ENCODE data around the gene ANAPC10. TPM values are rescaled to one million over a fixed set of nuclear protein-coding genes. Genes with fewer than 3 reads are reported as not detected.

ANAPC10 gene
- total RNA-seq, 6 donors from 2014 or later: 8.7 to 50.6 (median 27.8) TPM

DNA sequence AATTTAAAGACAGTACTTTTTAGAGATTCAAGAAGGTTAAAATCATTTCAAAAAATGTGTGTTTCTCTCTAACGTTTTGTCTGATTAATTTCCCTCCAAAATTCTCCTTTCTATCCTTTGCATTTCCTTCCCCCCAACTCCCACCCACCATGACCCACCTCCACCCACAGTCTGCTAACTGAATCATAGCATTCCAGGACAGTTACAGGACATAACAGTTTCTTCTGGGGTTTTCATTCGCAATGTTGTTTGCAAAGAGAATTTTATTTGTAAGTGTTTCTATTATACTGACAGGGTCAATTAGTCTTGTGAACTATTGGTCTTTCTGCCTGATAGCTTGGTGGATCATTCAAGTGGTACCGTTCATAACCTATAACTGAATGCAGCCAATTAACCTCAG lies 53.7 kb downstream of the ANAPC10 start:
- no peak overlapping the region for H3K4me3 ChIP-seq
- H3K4me1 ChIP-seq: no peaks in the 10 kb centered on the region
- DNase-seq: no peak
- no peak overlapping the region for H3K27ac ChIP-seq
- H3K36me3 ChIP-seq: no peaks in the 10 kb centered on the region
- WGBS, 2 donors: 75 to 82% methylated on average over 3 of the region's 3 CpGs
- H3K9me3 ChIP-seq: no peaks in the 10 kb centered on the region
- no peaks in the 10 kb centered on the region for H3K27me3 ChIP-seq
- TF ChIP-seq POLR2AphosphoS5 (IDR thresholded peaks at IDR 0.05) (no peak), POLR2A (IDR thresholded peaks at IDR 0.05) (no peak), EP300 (IDR thresholded peaks at IDR 0.05) (no peak), CTCF (IDR thresholded peaks at IDR 0.05) (no peak)
- no peak for ATAC-seq (ENCODE audit: low FRiP score in 2 of 2)

DNA sequence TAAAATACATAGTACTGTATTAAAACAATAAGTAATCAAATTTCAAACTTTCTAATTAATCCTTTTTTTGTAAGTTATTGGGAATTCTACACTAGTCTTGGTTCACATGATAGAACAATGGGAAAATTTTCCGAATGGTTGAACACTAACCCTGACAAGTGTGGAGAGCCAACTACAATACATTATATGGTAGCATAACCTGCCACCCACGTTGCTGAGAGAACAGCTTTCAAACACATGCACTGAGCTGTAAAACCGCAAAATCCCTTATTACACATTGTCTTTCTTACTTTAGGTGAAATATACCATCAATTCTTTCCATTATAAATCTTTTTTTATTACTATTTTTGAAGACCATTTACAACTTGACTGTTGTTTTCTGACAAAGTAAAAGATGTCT lies 54.7 kb downstream of the ANAPC10 start:
- ATAC-seq (ENCODE audit: low FRiP score in 2 of 2): no peak
- no peak for DNase-seq
- no peak overlapping the region for H3K27ac ChIP-seq
- TF ChIP-seq POLR2A (IDR thresholded peaks at IDR 0.05) (no peak), POLR2AphosphoS5 (IDR thresholded peaks at IDR 0.05) (no peak), EP300 (IDR thresholded peaks at IDR 0.05) (no peak)
- H3K9me3 ChIP-seq: no peaks in the 10 kb centered on the region
- WGBS, 2 donors: 75 to 85% methylated on average over 3 of the region's 3 CpGs
- no peak overlapping the region for H3K4me3 ChIP-seq
- H3K4me1 ChIP-seq: no peaks in the 10 kb centered on the region
- no peaks in the 10 kb centered on the region for H3K27me3 ChIP-seq
- H3K36me3 ChIP-seq: no peaks in the 10 kb centered on the region

- DNase-seq (no peak), ATAC-seq (ENCODE audit: low FRiP score in 2 of 2) (no peak)
- Histone ChIP-seq H3K36me3 (no peaks in the 10 kb centered on the region), H3K9me3 (no peaks in the 10 kb centered on the region), H3K27ac (no peak overlapping the region), H3K4me3 (no peak overlapping the region), H3K4me1 (no peaks in the 10 kb centered on the region), H3K27me3 (no peaks in the 10 kb centered on the region)
- TF ChIP-seq CTCF (IDR thresholded peaks at IDR 0.05) (no peak), POLR2A (IDR thresholded peaks at IDR 0.05) (no peak), EP300 (IDR thresholded peaks at IDR 0.05) (no peak), POLR2AphosphoS5 (IDR thresholded peaks at IDR 0.05) (no peak)
- WGBS, 2 donors: 89 to 91% methylated on average over 3 of the region's 3 CpGs
These were observed 55.3 kb downstream of the ANAPC10 start for GRCh38 chr4:145042601-145043285.

DNA sequence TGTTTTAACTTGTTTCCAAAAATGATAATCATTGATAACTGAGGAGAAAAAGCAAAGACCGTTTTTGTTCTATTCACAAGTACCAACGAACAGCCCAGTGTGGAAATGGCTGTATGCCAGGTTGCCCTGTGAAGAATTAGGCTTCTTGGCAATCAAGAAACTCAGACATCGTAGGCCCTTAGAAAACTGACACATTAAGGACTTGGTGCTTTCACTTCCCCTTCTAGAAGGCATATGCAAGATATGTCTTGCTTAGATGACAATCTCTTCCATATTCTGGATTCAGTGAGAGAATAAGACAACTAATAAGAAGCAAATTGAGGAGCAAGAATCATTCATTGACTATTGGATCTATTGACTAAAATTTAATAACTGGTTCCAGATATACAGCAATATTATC lies 56.6 kb downstream of the ANAPC10 start:
- no peaks in the 10 kb centered on the region for H3K4me1 ChIP-seq
- DNase-seq: no peak
- no peak for TF ChIP-seq CTCF (IDR thresholded peaks at IDR 0.05)
- TF ChIP-seq POLR2A (IDR thresholded peaks at IDR 0.05): no peak
- no peak for TF ChIP-seq POLR2AphosphoS5 (IDR thresholded peaks at IDR 0.05)
- TF ChIP-seq EP300 (IDR thresholded peaks at IDR 0.05): no peak
- WGBS, 2 donors: 44 to 56% methylated on average over 3 of the region's 3 CpGs
- H3K4me3 ChIP-seq: no peak overlapping the region
- H3K36me3 ChIP-seq: no peaks in the 10 kb centered on the region
- peak in 1 of 2 donors; percentile 48 for ATAC-seq (ENCODE audit: low FRiP score in 2 of 2)
- no peaks in the 10 kb centered on the region for H3K27me3 ChIP-seq
- no peak overlapping the region for H3K27ac ChIP-seq
- H3K9me3 ChIP-seq: no peaks in the 10 kb centered on the region

DNA sequence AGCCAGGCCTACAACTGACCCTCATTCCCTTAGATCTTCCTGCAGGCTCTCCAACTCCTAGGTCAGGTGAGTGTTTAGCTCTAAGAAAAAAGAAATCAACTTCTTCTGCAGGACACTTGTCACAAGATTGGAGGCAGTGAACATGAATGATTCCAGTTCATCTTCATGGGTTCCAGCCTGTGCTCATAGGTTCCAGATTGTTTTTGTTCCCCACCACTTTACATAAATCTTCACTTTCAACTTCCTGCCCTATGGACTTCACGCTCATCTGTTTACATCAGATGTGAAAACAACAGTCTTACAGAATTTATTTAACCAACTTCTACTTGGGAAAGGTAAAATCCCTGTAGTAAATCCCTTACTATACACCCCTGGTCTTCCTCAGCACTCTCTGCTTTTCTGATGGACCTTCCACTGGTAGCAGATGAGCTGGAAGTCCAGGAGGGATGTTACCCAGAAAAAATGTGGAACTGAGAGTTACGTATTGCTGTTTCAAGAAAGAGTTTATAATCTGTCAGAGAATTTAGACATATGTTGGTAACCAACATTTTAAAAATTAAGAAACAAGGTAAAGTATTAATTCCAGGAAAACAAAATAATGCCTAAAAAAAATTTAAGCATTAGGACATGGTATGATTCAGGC lies 62.4 kb downstream of the ANAPC10 start:
- DNase-seq (no peak), ATAC-seq (ENCODE audit: low FRiP score in 2 of 2) (no peak)
- 71 to 72% methylated on average over 2 of the region's 2 CpGs for WGBS, 2 donors
- TF ChIP-seq POLR2AphosphoS5 (IDR thresholded peaks at IDR 0.05) (no peak), POLR2A (IDR thresholded peaks at IDR 0.05) (no peak), EP300 (IDR thresholded peaks at IDR 0.05) (no peak), CTCF (IDR thresholded peaks at IDR 0.05) (no peak)
- no peaks in the 10 kb centered on the region for H3K4me1 ChIP-seq
- H3K36me3 ChIP-seq: peaks cover 2 to 23% (median 14%) of the 10 kb centered on the region in 4 donors
- H3K27me3 ChIP-seq: no peaks in the 10 kb centered on the region
- H3K27ac ChIP-seq: no peak overlapping the region
- no peak overlapping the region for H3K4me3 ChIP-seq
- H3K9me3 ChIP-seq: no peaks in the 10 kb centered on the region

All from upper lobe of left lung (tissue), 6 donors.